SK-N-SH (cell line): ENCODE results near the gene RASA3. TPM values are rescaled to one million over a fixed set of nuclear protein-coding genes. Genes with fewer than 3 reads are reported as not detected.

ENCODE experiments used
- CTCF ChIA-PET: fragments of 300-600, 350-600 bp; formaldehyde crosslinking; extraction: SDS; loops from one replicate; lab custom pipeline; 2021; lab: Yijun Ruan, JAX
- POLR2A ChIA-PET: fragments of 350-600 bp; sonication (Branson Sonifier 250); formaldehyde crosslinking; extraction: SDS; loops from one replicate; lab custom pipeline; 2020; ENCODE audit warnings: antibody characterized with exemption, inconsistent platforms; lab: Yijun Ruan, JAX
- DNase-seq: peaks from one replicate; pipeline ENCODE4 v3.0.0; 2012
- H2AFZ ChIP-seq: fragments of 200-600 bp; sonication (generic); 2 replicates; pipeline ENCODE4 v1.8.1; 2016; ENCODE audit warnings: antibody characterized with exemption, mild to moderate bottlenecking, low read depth
- H3F3A ChIP-seq: fragments of 200-600 bp; sonication (generic); replicated peaks from 2 replicates; pipeline ENCODE3; 2016; ENCODE audit warnings: antibody characterized with exemption, mild to moderate bottlenecking; ENCODE audit not compliant: insufficient read depth
- H3K27ac ChIP-seq, 2 experiments: fragments of 200-500 bp in 1 of 2; fragments of 200-600 bp in 1 of 2; sonication (Bioruptor generic) in 1 of 2; sonication (generic), shearing (Covaris generic) in 1 of 2; 2 replicates each; pipeline versions ENCODE4 v1.5.1 to v1.6.1; 2014 to 2016; ENCODE audit warnings: low read depth in 2 of 2, inconsistent platforms in 1 of 2, low read length in 1 of 2, mild to moderate bottlenecking in 1 of 2, mixed read lengths in 1 of 2
- H3K27me3 ChIP-seq: fragments of 200-600 bp; sonication (generic), shearing (Covaris generic); 2 replicates; pipeline ENCODE4 v1.6.1; 2016; ENCODE audit warnings: mixed run types; ENCODE audit not compliant: insufficient read depth
- H3K36me3 ChIP-seq, 2 experiments: fragments of 200-500 bp in 1 of 2; fragments of 200-600 bp in 1 of 2; sonication (Bioruptor generic) in 1 of 2; sonication (generic) in 1 of 2; replicated peaks in 1 of 2; 2 replicates each; pipeline versions ENCODE3 to v1.5.1; 2014 to 2016; ENCODE audit warnings: low read length in 1 of 2, mild to moderate bottlenecking in 1 of 2; ENCODE audit not compliant: insufficient read depth in 2 of 2, control insufficient read depth in 1 of 2
- H3K4me1 ChIP-seq, 2 experiments: fragments of 200-500 bp in 1 of 2; fragments of 200-600 bp in 1 of 2; sonication (Bioruptor generic) in 1 of 2; sonication (generic), shearing (Covaris generic) in 1 of 2; 2 replicates each; pipeline versions ENCODE4 v1.5.1 to v1.6.1; 2014 to 2016; ENCODE audit warnings: low read depth in 1 of 2, low read length in 1 of 2, mixed run types in 1 of 2; ENCODE audit not compliant: insufficient read depth in 2 of 2, control insufficient read depth in 1 of 2
- H3K4me2 ChIP-seq: fragments of 200-600 bp; sonication (generic), shearing (Covaris generic); 2 replicates; pipeline ENCODE4 v1.6.1; 2017; ENCODE audit warnings: mixed run types
- H3K4me3 ChIP-seq, 2 experiments: fragments of 200-500 bp in 1 of 2; fragments of 200-600 bp in 1 of 2; sonication (Bioruptor generic) in 1 of 2; sonication (generic), shearing (Covaris generic) in 1 of 2; 2 replicates each; pipeline versions ENCODE4 v1.5.1 to v1.8.1; 2014 to 2016; ENCODE audit warnings: low read depth in 2 of 2, inconsistent platforms in 1 of 2, low read length in 1 of 2, mild to moderate bottlenecking in 1 of 2, mixed read lengths in 1 of 2, moderate library complexity in 1 of 2
- H3K79me2 ChIP-seq: fragments of 200-600 bp; sonication (generic); 2 replicates; pipeline ENCODE4 v1.8.1; 2017; ENCODE audit warnings: mild to moderate bottlenecking; ENCODE audit not compliant: insufficient read depth
- H3K9ac ChIP-seq: fragments of 200-600 bp; sonication (generic); 2 replicates; pipeline ENCODE4 v1.6.1; 2017; ENCODE audit warnings: mixed run types
- H3K9me2 ChIP-seq: fragments of 200-600 bp; sonication (generic); 2 replicates; pipeline ENCODE4 v1.6.1; 2017; ENCODE audit warnings: mixed run types
- H3K9me3 ChIP-seq: fragments of 200-600 bp; sonication (generic); 2 replicates; pipeline ENCODE4 v1.6.1; 2017; ENCODE audit warnings: mixed run types, mild to moderate bottlenecking, moderate library complexity
- H4K20me1 ChIP-seq: fragments of 200-600 bp; sonication (generic); 2 replicates; pipeline ENCODE4 v1.6.1; 2017; ENCODE audit warnings: mild to moderate bottlenecking, mixed run types; ENCODE audit not compliant: insufficient read depth
- CHD2 ChIP-seq: fragments of 150-350 bp; IDR thresholded peaks from 2 replicates; pipeline ENCODE4 v1.6.1; 2018; ENCODE audit warnings: low read length; ENCODE audit not compliant: partially characterized antibody
- ELF1 ChIP-seq: IDR thresholded peaks from 2 replicates; pipeline ENCODE4 v1.4.0; 2012
- EP300 ChIP-seq, 2 experiments: IDR thresholded peaks; 2 replicates each; pipeline versions ENCODE4 v1.4.0 to v1.6.1; 2012; ENCODE audit warnings: borderline replicate concordance in 1 of 2, low read depth in 1 of 2, low read length in 1 of 2
- EZH2phosphoT487 ChIP-seq: fragments of 200-600 bp; sonication (generic); IDR thresholded peaks from 2 replicates; pipeline ENCODE4 v1.6.1; 2017; ENCODE audit warnings: low read depth, mixed run types, mild to moderate bottlenecking, antibody characterized with exemption, moderate library complexity, borderline replicate concordance
- FOSL2 ChIP-seq: IDR thresholded peaks from 2 replicates; pipeline ENCODE4 v1.4.0; 2012; ENCODE audit warnings: low read depth, mild to moderate bottlenecking, moderate library complexity, borderline replicate concordance
- GATA2 ChIP-seq: sonication (generic); formaldehyde crosslinking; IDR thresholded peaks from 2 replicates; pipeline ENCODE4 v1.5.0; 2020; ENCODE audit warnings: mild to moderate bottlenecking, missing genetic modification reagents
- IRF3 ChIP-seq: fragments of 150-350 bp; IDR thresholded peaks from 2 replicates; pipeline ENCODE4 v1.6.1; 2016; ENCODE audit warnings: mild to moderate bottlenecking, low read depth, low read length
- MXI1 ChIP-seq: IDR thresholded peaks from 2 replicates; pipeline ENCODE4 v1.6.1; 2012; ENCODE audit warnings: mild to moderate bottlenecking, low read depth, low read length, improper control_type of control experiment
- NFIC ChIP-seq: IDR thresholded peaks from 2 replicates; pipeline ENCODE4 v1.4.0; 2012; ENCODE audit warnings: borderline replicate concordance
- NRF1 ChIP-seq: IDR thresholded peaks from 2 replicates; pipeline ENCODE4 v1.6.1; 2012; ENCODE audit warnings: low read depth, mild to moderate bottlenecking, low read length
- POLR2AphosphoS5 ChIP-seq: IDR thresholded peaks from 2 replicates; pipeline ENCODE4 v1.6.1; 2012; ENCODE audit warnings: low read depth, low read length
- RCOR1 ChIP-seq: fragments of 150-350 bp; IDR thresholded peaks from 2 replicates; pipeline ENCODE4 v1.6.1; 2017; ENCODE audit warnings: antibody characterized with exemption, low read length
- RFX5 ChIP-seq: IDR thresholded peaks from 2 replicates; pipeline ENCODE4 v1.6.1; 2012; ENCODE audit warnings: mild to moderate bottlenecking, improper control_type of control experiment, low read length
- SIN3A ChIP-seq: IDR thresholded peaks from 2 replicates; pipeline ENCODE4 v1.6.1; 2012; ENCODE audit warnings: low read depth, mild to moderate bottlenecking, low read length, moderate library complexity, borderline replicate concordance
- SMC3 ChIP-seq: IDR thresholded peaks from 2 replicates; pipeline ENCODE4 v1.6.1; 2012; ENCODE audit warnings: low read depth, low read length, improper control_type of control experiment
- TAF1 ChIP-seq: IDR thresholded peaks from 2 replicates; pipeline ENCODE4 v1.6.1; 2012; ENCODE audit warnings: low read depth, mild to moderate bottlenecking, low read length, moderate library complexity, borderline replicate concordance
- TCF12 ChIP-seq: IDR thresholded peaks from 2 replicates; pipeline ENCODE4 v1.4.0; 2012
- WGBS: methylation state at CpG from one replicate; pipeline ENCODE4 v1.1.6; 2017; ENCODE audit warnings: low lambda C conversion rate; 5-methylcytosine and 5-hydroxymethylcytosine counted together
- polyA plus RNA-seq, 3 experiments: library from polyadenylated mRNA; depleted of rRNA; stranded (reverse); fragments of >200 nt; gene quantifications; 2 replicates each; pipeline ENCODE4 v1.2.3, GENCODE V29; 2012
- TF ChIP-seq, protein P1 (sequence below): IDR thresholded peaks from 2 replicates; pipeline ENCODE4; 2012
- TF ChIP-seq, protein P2 (sequence below): fragments of 150-350 bp; IDR thresholded peaks from 2 replicates; pipeline ENCODE4 v1.6.1; 2017; ENCODE audit warnings: antibody characterized with exemption, low read length, low read depth, borderline replicate concordance

Gene RASA3
- polyA plus RNA-seq, 1 of the 3 experiments (the other 2 are of a cell fraction): 25.1 TPM

DNA sequence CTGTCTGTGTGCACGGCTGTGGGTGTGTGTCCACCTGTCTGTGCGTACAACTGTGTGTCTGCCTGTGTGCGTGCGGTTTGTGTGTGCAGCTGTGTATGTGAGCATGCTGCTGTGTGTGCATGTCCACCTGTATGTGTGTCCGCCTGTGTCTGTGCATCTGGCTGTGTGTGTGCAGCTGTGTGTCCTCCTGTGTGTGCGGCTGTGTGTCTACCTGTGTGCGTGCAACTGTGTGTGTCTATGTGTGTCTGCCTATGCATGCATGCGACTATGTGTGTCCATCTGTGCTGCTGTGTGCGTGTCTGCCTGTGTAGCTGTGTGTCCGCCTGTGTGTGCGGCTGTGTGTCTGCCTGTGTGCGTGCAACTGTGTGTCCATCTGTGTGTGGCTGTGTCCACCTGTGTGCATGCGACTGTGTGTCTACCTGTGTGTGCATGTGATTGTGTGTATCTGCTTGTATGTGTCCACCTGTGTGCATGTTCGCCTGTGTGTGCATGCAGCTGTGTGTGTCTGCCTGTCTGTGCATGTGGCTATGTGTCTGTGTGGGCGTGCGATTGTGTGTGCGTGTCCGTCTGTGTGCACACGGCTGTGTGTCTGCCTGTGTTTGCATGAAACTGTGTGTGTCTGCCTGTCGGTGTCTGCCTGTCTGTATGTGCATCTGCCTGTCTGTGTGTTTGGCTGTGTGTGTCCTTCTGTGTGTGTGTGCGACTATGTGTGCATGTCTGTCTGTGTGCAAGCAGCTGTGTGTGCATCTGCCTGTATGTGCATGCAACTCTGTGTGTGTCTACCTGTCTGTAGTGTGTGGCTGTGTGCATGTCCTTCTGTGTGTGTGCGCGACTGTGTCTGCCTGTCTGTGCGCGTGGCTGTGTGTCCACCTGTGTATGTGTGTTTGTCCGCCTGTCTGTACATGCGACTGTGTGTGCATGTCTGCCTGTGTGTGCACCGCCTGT, 101.5 kb downstream of the RASA3 start (continued):
- TF ChIP-seq NRF1: no peak

DNA sequence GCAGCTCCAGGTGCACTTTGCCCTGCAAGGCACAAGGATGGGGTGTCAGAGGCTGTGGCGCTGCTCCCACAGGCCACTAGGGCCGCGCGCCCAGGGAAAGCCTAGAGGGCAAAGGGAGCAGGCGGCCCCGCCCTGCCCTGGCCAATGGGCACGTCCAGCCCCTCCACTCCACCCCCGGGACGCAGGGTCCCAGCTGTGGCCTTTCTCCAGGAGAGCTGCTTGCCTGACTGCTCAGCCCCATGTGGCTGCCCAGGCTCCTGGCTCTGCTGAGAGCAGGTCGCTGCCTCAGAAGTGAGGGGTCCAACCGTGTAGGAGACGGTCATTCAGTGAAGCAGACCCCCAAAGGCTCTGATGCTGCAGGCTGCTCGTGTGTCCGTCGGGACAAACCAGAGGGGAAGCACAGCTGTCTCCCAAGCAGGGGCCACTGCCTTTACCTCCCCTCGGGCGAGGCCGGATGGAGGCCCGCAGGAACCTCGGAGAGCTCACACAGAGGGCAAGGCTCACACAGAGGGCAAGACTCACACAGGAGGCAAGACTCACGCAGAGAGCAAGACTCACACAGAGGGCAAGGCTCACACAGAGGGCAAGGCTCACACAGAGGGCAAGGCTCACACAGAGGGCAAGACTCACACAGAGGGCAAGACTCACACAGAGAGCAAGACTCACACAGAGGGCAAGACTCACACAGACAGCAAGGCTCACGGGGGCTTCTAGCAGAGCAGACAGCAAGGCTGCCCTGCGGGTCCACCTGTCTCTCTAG, 102.4 kb downstream of the RASA3 start:
- Histone ChIP-seq H3K27me3 (no peaks in the 10 kb centered on the region), H3K9me3 (no peaks in the 10 kb centered on the region), H4K20me1 (peaks cover 37% of the 10 kb centered on the region), H3K4me3 (no peak overlapping the region), H2AFZ (no peak overlapping the region), H3K79me2 (peaks cover 46% of the 10 kb centered on the region), H3K4me1 (peaks cover 3 to 17% of the 10 kb centered on the region in 2 experiments; a peak in 2 of 4 replicates), H3K9ac (no peak overlapping the region), H3K27ac (no peak overlapping the region), H3K9me2 (no peaks in the 10 kb centered on the region)
- POLR2A ChIA-PET: no interaction called here
- TF ChIP-seq POLR2AphosphoS5: no peak
- TF ChIP-seq, protein P1, sequence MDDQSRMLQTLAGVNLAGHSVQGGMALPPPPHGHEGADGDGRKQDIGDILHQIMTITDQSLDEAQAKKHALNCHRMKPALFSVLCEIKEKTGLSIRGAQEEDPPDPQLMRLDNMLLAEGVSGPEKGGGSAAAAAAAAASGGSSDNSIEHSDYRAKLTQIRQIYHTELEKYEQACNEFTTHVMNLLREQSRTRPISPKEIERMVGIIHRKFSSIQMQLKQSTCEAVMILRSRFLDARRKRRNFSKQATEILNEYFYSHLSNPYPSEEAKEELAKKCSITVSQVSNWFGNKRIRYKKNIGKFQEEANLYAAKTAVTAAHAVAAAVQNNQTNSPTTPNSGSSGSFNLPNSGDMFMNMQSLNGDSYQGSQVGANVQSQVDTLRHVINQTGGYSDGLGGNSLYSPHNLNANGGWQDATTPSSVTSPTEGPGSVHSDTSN: no peak
- TF ChIP-seq NFIC: no peak
- TF ChIP-seq MXI1: no peak
- no peak for TF ChIP-seq TAF1
- no peak for TF ChIP-seq TCF12
- TF ChIP-seq FOSL2: no peak
- TF ChIP-seq SIN3A: no peak
- TF ChIP-seq SMC3: no peak
- TF ChIP-seq, all 33 proteins: peak for 0
- CTCF ChIA-PET: no interaction called here
- DNase-seq: no peak
- 93% methylated on average over 5 of the region's 23 CpGs for WGBS
- peaks cover 6 to 28% of the 10 kb centered on the region in 2 experiments for H3K36me3 ChIP-seq
- no peak overlapping the region for H3K4me2 ChIP-seq
- peaks cover 5% of the 10 kb centered on the region for H3F3A ChIP-seq

GRCh38 chr13:114027826-114028225, 104.6 kb downstream of the RASA3 start:
- Histone ChIP-seq H3K4me3 (no peak overlapping the region), H3K79me2 (peaks cover 33% of the 10 kb centered on the region; the same call in 1 of the 2 replicates), H3K9me2 (no peaks in the 10 kb centered on the region), H3K4me2 (no peak overlapping the region), H3K27ac (no peak overlapping the region; a peak in 1 of 4 replicates), H3F3A (peaks cover 5% of the 10 kb centered on the region), H3K9me3 (no peaks in the 10 kb centered on the region), H4K20me1 (peaks cover 31% of the 10 kb centered on the region), H2AFZ (no peak overlapping the region), H3K9ac (no peak overlapping the region), H3K27me3 (no peaks in the 10 kb centered on the region), H3K36me3 (peaks cover 6 to 50% of the 10 kb centered on the region in 2 experiments), H3K4me1 (peaks cover 3 to 22% of the 10 kb centered on the region in 2 experiments; a peak in 2 of 4 replicates)
- CTCF ChIA-PET: no interaction called here
- 98% methylated on average over 18 of the region's 21 CpGs for WGBS
- DNase-seq: no peak
- POLR2A ChIA-PET: no interaction called here
- TF ChIP-seq SIN3A (no peak), IRF3 (no peak), TCF12 (no peak), GATA2 (no peak), RCOR1 (no peak), TAF1 (no peak), SMC3 (no peak), CHD2 (no peak), EZH2phosphoT487 (no peak), ELF1 (no peak), RFX5 (no peak), EP300 (IDR thresholded peaks at IDR 0.05; ENCODE audit: borderline replicate concordance in 1 of 2, low read depth in 1 of 2, low read length in 1 of 2) (no peak)
- TF ChIP-seq, protein P2, sequence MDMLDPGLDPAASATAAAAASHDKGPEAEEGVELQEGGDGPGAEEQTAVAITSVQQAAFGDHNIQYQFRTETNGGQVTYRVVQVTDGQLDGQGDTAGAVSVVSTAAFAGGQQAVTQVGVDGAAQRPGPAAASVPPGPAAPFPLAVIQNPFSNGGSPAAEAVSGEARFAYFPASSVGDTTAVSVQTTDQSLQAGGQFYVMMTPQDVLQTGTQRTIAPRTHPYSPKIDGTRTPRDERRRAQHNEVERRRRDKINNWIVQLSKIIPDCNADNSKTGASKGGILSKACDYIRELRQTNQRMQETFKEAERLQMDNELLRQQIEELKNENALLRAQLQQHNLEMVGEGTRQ: no peak
